Measurements from ENCODE around the gene ARMC10. TPM values are rescaled to one million over a fixed set of nuclear protein-coding genes. Genes with fewer than 3 reads are reported as not detected.
"Not testable (repeated sequence)": the region's sequence is repeated elsewhere in the genome, so short reads cannot be mapped to it uniquely, and the experiment has no call there.

ARMC10 gene
- total and polyA plus RNA-seq, 2 experiments from 2014 or later: 43.4 to 48.2 TPM

DNA sequence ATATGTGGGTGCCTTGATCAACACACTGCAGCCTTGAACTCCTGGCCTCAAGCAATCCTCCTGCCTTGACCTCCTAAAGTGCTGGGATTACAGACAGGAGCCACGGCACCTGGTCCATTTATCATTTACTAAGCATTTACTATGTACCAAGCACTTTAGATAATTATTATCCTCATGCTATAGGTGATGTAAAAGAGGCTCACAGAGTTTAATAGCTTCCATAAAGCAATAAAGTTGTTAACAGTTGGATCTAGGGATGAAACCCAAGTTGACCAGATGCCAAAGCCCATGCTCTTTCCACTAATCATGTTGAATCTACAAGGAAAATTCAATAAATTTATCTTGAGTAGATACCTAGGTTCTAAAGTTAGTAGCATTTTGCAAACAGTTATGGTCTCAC is 68.9 kb downstream of the ARMC10 start (continued):
- TF ChIP-seq, protein P1, sequence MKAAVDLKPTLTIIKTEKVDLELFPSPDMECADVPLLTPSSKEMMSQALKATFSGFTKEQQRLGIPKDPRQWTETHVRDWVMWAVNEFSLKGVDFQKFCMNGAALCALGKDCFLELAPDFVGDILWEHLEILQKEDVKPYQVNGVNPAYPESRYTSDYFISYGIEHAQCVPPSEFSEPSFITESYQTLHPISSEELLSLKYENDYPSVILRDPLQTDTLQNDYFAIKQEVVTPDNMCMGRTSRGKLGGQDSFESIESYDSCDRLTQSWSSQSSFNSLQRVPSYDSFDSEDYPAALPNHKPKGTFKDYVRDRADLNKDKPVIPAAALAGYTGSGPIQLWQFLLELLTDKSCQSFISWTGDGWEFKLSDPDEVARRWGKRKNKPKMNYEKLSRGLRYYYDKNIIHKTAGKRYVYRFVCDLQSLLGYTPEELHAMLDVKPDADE (IDR thresholded peaks at IDR 0.05): no peak
- no peak for TF ChIP-seq EZH2phosphoT487 (IDR thresholded peaks at IDR 0.05; ENCODE audit: unreplicated experiment)
- no peak for TF ChIP-seq ZNF331 (CRISPR knock-in tag; IDR thresholded peaks at IDR 0.05; ENCODE audit: low read depth)
- TF ChIP-seq EZH2 (IDR thresholded peaks at IDR 0.05; ENCODE audit: low read depth, unreplicated experiment): no peak

DNA sequence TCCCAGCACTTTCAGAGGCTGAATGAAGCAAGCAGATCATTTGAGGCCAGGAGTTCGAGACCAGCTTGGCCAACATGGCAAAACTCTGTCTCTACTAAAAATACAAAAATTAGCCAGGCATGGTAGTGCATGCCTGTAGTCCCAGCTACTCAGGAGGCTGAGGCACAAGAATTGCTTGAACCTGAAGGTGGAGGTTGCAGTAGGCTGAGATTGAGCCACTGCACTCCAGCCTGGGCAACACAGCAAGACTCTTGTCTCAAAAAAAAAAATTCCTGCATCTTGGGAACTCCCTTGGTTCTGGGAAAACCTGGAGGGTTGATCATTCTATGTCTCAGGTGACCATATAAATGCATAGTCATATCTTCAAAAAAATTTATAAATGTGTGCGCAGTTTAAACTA is 69.8 kb downstream of the ARMC10 start:
- H3K27ac ChIP-seq (ENCODE audit: low read depth); H3K27me3 ChIP-seq (ENCODE audit: insufficient read depth); H2AFZ ChIP-seq; H3K27me3 Mint-ChIP-seq (ENCODE audit: insufficient read depth, low read depth, poor library complexity); H4K20me1 ChIP-seq (replicated peaks; ENCODE audit: insufficient read depth); H3K4me2 ChIP-seq; H3F3A ChIP-seq (replicated peaks; ENCODE audit: low read depth); H3K27ac Mint-ChIP-seq; ATAC-seq; H3K9me2 ChIP-seq (ENCODE audit: insufficient read depth); H3K4me3 Mint-ChIP-seq; H3K4me3 ChIP-seq; H3K36me3 ChIP-seq (ENCODE audit: insufficient read depth); H3K9me3 Mint-ChIP-seq; DNase-seq (ENCODE audit: low spot score): not testable (repeated sequence)
- H3K4me1 Mint-ChIP-seq: peaks cover 41% of the 10 kb centered on the region
- peaks cover 15% of the 10 kb centered on the region for H3K36me3 Mint-ChIP-seq (ENCODE audit: low read depth)
- Histone ChIP-seq H3K4me1 (ENCODE audit: insufficient read depth) (peaks cover 17% of the 10 kb centered on the region), H3K79me2 (replicated peaks; ENCODE audit: insufficient read depth) (peaks cover 54% of the 10 kb centered on the region)

DNA sequence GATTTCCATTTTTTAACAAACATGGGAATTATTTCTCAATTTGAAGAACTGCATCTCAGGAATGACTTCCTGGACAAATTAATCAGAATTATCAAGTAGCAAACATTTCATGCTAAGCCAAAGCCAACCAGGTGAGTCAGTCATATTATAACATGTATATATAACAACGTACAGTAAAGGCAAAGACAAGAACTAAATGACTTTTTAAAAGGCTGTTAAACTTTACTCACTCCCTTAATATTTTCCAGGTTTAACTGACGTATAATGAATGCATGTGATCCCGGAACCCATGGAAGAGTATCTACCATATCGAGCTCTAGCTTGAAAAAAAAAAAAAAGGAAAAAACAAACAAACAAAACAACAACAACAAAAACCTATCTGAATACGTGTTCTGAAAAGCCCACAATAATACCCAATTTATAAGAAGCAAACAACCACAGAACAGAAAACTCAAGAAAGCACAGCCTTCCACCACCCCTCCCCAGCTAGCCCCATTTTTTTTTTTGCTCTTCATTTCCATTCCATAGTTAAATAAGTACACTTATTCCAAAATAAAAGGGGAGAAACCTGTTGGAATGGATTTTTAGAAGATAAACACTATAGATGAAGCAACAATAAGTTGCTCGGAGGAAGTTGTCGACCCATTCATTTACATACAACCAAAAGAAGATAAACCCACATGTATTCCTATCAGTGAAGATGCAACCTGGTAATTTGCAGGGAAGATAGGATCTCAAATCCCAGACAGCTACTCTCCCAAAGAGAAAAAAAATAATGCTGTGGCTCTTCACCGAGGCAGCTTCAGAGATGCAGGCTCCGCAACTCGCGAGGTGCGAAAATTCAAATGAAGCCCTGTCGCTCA is 73.4 kb downstream of the ARMC10 start:
- no peaks in the 10 kb centered on the region for H3F3A ChIP-seq (replicated peaks; ENCODE audit: low read depth)
- H3K79me2 ChIP-seq (replicated peaks; ENCODE audit: insufficient read depth): peaks cover 52% of the 10 kb centered on the region
- H3K27ac ChIP-seq (ENCODE audit: low read depth): peak overlapping the region; percentile 87
- no peaks in the 10 kb centered on the region for H3K9me2 ChIP-seq (ENCODE audit: insufficient read depth)
- peak overlapping the region; percentile 87 for H3K4me2 ChIP-seq
- Mint-ChIP-seq H3K4me3 (peak overlapping the region; percentile 97), H3K27ac (peak overlapping the region; percentile 96), H3K9me3 (peaks cover 5% of the 10 kb centered on the region; the same call in 1 of the 3 replicates), H3K4me1 (peaks cover 34% of the 10 kb centered on the region), H3K36me3 (ENCODE audit: low read depth) (peaks cover 6% of the 10 kb centered on the region; the same call in 2 of the 3 replicates), H3K27me3 (ENCODE audit: insufficient read depth, low read depth, poor library complexity) (peaks cover 17% of the 10 kb centered on the region)
- H2AFZ ChIP-seq: peak overlapping the region; percentile 89
- ATAC-seq (no peak), DNase-seq (ENCODE audit: low spot score) (no peak)
- peak overlapping the region; percentile 75 for H3K4me3 ChIP-seq
- no peaks in the 10 kb centered on the region for H3K36me3 ChIP-seq (ENCODE audit: insufficient read depth)
- H3K27me3 ChIP-seq (ENCODE audit: insufficient read depth): no peaks in the 10 kb centered on the region
- peaks cover 9% of the 10 kb centered on the region for H3K4me1 ChIP-seq (ENCODE audit: insufficient read depth)
- H4K20me1 ChIP-seq (replicated peaks; ENCODE audit: insufficient read depth): no peaks in the 10 kb centered on the region
- TF ChIP-seq STAT1 (IDR thresholded peaks at IDR 0.05; ENCODE audit: unreplicated experiment) (no peak), NANOG (IDR thresholded peaks at IDR 0.05; ENCODE audit: borderline replicate concordance) (no peak)
- TF ChIP-seq, protein P1 (IDR thresholded peaks at IDR 0.05): no peak
- TF ChIP-seq, protein P2, sequence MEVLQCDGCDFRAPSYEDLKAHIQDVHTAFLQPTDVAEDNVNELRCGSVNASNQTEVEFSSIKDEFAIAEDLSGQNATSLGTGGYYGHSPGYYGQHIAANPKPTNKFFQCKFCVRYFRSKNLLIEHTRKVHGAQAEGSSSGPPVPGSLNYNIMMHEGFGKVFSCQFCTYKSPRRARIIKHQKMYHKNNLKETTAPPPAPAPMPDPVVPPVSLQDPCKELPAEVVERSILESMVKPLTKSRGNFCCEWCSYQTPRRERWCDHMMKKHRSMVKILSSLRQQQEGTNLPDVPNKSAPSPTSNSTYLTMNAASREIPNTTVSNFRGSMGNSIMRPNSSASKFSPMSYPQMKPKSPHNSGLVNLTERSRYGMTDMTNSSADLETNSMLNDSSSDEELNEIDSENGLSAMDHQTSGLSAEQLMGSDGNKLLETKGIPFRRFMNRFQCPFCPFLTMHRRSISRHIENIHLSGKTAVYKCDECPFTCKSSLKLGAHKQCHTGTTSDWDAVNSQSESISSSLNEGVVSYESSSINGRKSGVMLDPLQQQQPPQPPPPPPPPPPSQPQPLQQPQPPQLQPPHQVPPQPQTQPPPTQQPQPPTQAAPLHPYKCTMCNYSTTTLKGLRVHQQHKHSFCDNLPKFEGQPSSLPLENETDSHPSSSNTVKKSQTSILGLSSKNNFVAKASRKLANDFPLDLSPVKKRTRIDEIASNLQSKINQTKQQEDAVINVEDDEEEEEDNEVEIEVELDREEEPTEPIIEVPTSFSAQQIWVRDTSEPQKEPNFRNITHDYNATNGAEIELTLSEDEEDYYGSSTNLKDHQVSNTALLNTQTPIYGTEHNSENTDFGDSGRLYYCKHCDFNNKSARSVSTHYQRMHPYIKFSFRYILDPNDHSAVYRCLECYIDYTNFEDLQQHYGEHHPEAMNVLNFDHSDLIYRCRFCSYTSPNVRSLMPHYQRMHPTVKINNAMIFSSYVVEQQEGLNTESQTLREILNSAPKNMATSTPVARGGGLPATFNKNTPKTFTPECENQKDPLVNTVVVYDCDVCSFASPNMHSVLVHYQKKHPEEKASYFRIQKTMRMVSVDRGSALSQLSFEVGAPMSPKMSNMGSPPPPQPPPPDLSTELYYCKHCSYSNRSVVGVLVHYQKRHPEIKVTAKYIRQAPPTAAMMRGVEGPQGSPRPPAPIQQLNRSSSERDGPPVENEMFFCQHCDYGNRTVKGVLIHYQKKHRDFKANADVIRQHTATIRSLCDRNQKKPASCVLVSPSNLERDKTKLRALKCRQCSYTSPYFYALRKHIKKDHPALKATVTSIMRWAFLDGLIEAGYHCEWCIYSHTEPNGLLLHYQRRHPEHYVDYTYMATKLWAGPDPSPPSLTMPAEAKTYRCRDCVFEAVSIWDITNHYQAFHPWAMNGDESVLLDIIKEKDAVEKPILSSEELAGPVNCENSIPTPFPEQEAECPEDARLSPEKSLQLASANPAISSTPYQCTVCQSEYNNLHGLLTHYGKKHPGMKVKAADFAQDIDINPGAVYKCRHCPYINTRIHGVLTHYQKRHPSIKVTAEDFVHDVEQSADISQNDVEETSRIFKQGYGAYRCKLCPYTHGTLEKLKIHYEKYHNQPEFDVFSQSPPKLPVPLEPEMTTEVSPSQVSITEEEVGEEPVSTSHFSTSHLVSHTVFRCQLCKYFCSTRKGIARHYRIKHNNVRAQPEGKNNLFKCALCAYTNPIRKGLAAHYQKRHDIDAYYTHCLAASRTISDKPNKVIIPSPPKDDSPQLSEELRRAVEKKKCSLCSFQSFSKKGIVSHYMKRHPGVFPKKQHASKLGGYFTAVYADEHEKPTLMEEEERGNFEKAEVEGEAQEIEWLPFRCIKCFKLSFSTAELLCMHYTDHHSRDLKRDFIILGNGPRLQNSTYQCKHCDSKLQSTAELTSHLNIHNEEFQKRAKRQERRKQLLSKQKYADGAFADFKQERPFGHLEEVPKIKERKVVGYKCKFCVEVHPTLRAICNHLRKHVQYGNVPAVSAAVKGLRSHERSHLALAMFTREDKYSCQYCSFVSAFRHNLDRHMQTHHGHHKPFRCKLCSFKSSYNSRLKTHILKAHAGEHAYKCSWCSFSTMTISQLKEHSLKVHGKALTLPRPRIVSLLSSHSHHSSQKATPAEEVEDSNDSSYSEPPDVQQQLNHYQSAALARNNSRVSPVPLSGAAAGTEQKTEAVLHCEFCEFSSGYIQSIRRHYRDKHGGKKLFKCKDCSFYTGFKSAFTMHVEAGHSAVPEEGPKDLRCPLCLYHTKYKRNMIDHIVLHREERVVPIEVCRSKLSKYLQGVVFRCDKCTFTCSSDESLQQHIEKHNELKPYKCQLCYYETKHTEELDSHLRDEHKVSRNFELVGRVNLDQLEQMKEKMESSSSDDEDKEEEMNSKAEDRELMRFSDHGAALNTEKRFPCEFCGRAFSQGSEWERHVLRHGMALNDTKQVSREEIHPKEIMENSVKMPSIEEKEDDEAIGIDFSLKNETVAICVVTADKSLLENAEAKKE (CRISPR knock-in tag; IDR thresholded peaks at IDR 0.05): no peak
- TF ChIP-seq, protein P3, sequence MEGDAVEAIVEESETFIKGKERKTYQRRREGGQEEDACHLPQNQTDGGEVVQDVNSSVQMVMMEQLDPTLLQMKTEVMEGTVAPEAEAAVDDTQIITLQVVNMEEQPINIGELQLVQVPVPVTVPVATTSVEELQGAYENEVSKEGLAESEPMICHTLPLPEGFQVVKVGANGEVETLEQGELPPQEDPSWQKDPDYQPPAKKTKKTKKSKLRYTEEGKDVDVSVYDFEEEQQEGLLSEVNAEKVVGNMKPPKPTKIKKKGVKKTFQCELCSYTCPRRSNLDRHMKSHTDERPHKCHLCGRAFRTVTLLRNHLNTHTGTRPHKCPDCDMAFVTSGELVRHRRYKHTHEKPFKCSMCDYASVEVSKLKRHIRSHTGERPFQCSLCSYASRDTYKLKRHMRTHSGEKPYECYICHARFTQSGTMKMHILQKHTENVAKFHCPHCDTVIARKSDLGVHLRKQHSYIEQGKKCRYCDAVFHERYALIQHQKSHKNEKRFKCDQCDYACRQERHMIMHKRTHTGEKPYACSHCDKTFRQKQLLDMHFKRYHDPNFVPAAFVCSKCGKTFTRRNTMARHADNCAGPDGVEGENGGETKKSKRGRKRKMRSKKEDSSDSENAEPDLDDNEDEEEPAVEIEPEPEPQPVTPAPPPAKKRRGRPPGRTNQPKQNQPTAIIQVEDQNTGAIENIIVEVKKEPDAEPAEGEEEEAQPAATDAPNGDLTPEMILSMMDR (conservative IDR thresholded peaks at IDR 0.05; ENCODE audit: low read depth in 2 of 2): no peak
